Ishikawa (cell line): ENCODE results near the gene MAD1L1.

Source experiments
- CEBPB ChIP-seq: IDR thresholded peaks from 2 replicates; pipeline ENCODE4 v1.6.1; 2012
- CREB1 ChIP-seq: IDR thresholded peaks from 2 replicates; pipeline ENCODE4 v1.6.1; 2012; ENCODE audit warnings: low read depth
- EGR1 ChIP-seq: IDR thresholded peaks from 2 replicates; pipeline ENCODE4 v1.6.1; 2012
- EP300 ChIP-seq: IDR thresholded peaks from 2 replicates; pipeline ENCODE4 v1.6.1; 2012; ENCODE audit warnings: borderline replicate concordance
- FOXM1 ChIP-seq: IDR thresholded peaks from 2 replicates; pipeline ENCODE4 v1.6.1; 2012; ENCODE audit warnings: low read depth, borderline replicate concordance
- MAX ChIP-seq: IDR thresholded peaks from 2 replicates; pipeline ENCODE4 v1.6.1; 2012
- NFIC ChIP-seq: IDR thresholded peaks from 2 replicates; pipeline ENCODE4 v1.6.1; 2012
- RAD21 ChIP-seq: IDR thresholded peaks from 2 replicates; pipeline ENCODE4 v1.6.1; 2012; ENCODE audit warnings: low read depth
- REST ChIP-seq: IDR thresholded peaks from 2 replicates; pipeline ENCODE4 v1.6.1; 2012; ENCODE audit warnings: low read depth, mild to moderate bottlenecking
- TAF1 ChIP-seq: IDR thresholded peaks from 2 replicates; pipeline ENCODE4 v1.6.1; 2012; ENCODE audit warnings: low read depth, mild to moderate bottlenecking
- TCF12 ChIP-seq: IDR thresholded peaks from 2 replicates; pipeline ENCODE4 v1.6.1; 2012; ENCODE audit warnings: low read depth
- TEAD4 ChIP-seq: IDR thresholded peaks from 2 replicates; pipeline ENCODE4 v1.6.1; 2012
- USF1 ChIP-seq: IDR thresholded peaks from 2 replicates; pipeline ENCODE4 v1.6.1; 2012
- YY1 ChIP-seq: IDR thresholded peaks from 2 replicates; pipeline ENCODE4 v1.6.1; 2012; ENCODE audit warnings: low read depth
- ZBTB7A ChIP-seq: IDR thresholded peaks from 2 replicates; pipeline ENCODE4 v1.6.1; 2012; ENCODE audit warnings: low read depth

Gene MAD1L1

GRCh38 chr7:2259480-2259879, 26.7 kb upstream of the MAD1L1 start:
- no peak for TF ChIP-seq EP300
- no peak for TF ChIP-seq TAF1
- no peak for TF ChIP-seq REST
- no peak for TF ChIP-seq EGR1
- no peak for TF ChIP-seq ZBTB7A
- no peak for TF ChIP-seq TEAD4
- TF ChIP-seq USF1, result no peak
- TF ChIP-seq YY1, result no peak
- TF ChIP-seq CEBPB, result no peak
- TF ChIP-seq CREB1, result no peak

- TF ChIP-seq USF1 (no peak), ZBTB7A (no peak), MAX (no peak), TAF1 (no peak), CREB1 (no peak), YY1 (no peak), REST (no peak), TCF12 (no peak), EGR1 (no peak), TEAD4 (no peak), RAD21 (no peak), FOXM1 (no peak), CEBPB (no peak), EP300 (no peak), NFIC (no peak)
Measured at GRCh38 chr7:2258661-2259365, 26.1 kb upstream of the MAD1L1 start.

DNA sequence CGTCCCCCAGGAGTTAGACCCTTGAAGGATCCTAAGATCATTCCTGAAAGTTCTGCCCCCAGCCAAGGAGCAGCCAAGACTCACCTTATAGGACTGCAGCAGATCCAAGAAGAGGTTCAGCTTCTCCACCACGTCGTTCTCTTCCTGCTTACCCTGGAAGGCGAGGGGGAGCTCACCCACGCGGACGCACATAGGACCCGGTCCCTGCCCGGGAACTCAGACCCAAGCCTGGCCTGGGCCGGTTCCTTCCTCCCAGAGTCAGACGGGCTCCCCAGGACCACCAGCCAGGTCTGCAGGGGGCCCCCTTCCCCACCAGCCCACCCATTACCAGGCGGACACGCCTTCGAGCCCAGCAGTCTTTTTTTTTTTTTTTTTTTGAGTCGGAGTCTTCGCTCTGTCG, 24.9 kb upstream of the MAD1L1 start:
- no peak for TF ChIP-seq NFIC
- no peak for TF ChIP-seq MAX
- TF ChIP-seq USF1, result no peak
- TF ChIP-seq EGR1, result no peak

GRCh38 chr7:2257046-2257551, 24.4 kb upstream of the MAD1L1 start:
- no peak for TF ChIP-seq CEBPB
- TF ChIP-seq TAF1, result no peak
- no peak for TF ChIP-seq FOXM1
- TF ChIP-seq MAX, result no peak
- TF ChIP-seq USF1, result no peak
- TF ChIP-seq EGR1, result no peak
- TF ChIP-seq EP300, result no peak
- no peak for TF ChIP-seq YY1
- TF ChIP-seq TCF12, result no peak
- TF ChIP-seq CREB1, result no peak
- no peak for TF ChIP-seq NFIC
- TF ChIP-seq REST, result no peak
- no peak for TF ChIP-seq RAD21
- no peak for TF ChIP-seq TEAD4
- TF ChIP-seq ZBTB7A, result no peak
